Stimulated activated CD4-positive, alpha-beta T cell treated with anti-CD3 and anti-CD28 coated beads, Interleukin-2, amount 100 ng/mL, for 4 hours (primary cell): ENCODE measurements around the gene CRYGN.

Experiments
- DNase-seq: peaks from one replicate; pipeline ENCODE4 v3.0.0-alpha.2; 2020; ENCODE audit warnings: low read depth

CRYGN gene

DNA sequence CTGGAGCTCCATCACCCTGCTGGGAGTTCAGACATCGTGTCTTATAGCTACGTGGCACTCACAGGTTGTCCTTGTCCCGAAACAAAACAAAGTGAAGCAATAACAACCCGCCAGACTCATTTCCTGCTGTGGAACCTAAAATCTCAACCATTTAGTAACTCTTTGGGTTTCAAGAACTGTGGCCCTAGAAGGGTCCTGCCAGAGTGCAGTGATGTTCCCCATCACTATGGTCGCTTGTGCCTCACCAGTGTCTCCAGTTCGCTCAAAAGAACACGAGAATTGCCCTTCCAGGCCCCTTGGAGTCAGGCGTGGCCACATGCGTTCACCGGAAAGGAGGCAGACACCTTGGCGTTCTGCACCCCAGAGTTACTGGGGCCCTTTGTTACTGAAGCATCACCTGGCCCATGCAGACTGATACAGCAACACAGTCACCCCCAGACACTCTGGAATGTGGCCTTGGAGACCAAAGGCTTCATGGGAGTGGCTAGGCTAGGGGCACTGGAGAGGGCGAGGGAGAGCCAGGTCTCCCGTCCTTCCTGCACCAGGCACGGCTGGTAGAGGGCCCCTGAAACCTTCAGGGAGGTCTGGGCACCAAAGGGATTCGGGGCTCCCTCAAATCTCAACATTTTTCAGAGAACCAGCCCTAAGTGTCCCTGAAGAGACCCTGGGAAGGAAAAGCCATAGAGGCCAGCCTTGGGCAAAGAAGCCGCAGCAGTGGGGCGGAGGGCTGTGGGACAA lies 908 bp downstream of the CRYGN start:
- DNase-seq: no peak

DNA sequence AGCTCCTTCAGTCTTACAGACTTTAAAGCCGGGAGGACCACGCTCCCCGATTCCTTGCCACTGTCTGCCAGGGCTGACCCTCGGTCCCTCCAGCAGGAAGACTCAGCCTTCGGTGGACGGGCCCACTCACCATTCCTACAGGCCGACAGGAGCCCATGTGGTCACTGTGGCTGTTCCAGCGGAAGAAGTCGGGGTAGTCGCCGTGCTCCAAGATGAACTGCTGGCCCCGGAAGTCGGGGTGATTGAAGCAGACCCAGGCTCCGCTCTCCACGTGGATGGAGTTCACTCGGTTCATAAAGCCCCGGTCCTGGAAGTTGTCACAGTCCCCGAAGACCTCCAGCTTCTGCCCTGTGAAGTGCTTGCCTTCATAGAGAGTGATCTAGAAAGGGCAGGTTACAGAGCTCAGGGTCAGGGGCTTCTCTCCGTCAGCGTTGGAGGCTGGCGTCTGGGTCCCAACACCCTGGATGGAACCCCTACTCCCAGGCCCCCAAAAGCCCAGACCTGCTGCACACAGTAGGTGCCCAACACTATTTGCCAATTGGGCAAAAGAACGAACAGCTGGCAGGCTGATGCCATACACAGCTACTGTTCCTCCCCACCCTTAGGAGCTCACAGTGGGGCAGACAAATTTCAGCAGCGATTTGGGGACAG lies 1.9 kb downstream of the CRYGN start:
- DNase-seq: no peak

DNA sequence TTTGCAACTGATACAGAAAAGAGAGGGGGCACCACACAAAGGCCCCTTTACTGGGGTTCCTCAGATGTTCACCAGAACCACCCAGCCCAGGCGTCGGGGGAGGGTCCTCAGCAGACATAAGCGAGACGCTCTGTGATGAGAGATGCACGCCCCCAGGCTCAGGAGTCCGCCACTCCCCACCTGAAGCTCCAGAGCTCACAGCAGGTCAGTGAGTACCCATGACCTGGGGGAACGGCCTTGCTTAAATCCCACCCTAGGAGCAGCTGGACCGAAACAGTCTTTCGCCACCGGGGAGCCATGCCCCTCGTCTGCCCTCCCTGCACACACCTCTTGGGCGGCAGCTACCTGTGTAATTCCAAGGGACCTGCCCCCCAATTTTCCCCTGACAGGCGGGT lies 2.8 kb downstream of the CRYGN start:
- DNase-seq: no peak

DNA sequence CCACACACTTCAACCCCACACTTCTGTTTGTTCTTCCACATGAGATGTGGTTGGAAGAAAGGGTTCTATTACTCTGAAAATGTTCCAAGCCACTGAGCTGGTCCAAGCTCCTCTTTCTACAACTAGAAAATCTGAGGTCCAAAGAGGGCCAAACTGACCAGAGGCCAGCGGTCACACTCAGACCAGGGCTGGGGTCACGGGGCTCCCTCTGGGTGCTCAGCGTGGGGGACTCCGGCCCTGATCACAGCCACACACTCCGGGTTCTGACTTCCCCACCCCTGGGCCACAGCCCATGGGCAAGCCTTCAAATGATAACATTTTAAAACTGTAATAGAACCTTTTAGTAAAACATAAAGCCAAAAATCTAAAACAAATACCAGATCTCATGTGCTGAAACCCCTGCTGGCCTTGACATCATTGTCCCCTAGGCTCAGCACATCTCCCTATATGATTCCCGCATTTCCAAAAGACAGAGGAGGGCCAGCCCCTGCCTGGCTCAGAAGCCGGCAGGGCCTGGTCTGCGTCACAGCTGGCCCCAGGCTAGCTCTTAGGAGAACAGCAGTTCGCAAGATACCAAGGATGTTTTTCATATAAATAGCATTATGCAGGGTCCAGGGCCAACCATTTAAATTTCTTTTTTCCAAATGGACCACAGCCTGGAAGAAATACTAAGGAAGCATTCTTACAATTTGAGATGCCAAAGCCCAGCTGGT lies 3.3 kb downstream of the CRYGN start:
- DNase-seq: no peak

DNA sequence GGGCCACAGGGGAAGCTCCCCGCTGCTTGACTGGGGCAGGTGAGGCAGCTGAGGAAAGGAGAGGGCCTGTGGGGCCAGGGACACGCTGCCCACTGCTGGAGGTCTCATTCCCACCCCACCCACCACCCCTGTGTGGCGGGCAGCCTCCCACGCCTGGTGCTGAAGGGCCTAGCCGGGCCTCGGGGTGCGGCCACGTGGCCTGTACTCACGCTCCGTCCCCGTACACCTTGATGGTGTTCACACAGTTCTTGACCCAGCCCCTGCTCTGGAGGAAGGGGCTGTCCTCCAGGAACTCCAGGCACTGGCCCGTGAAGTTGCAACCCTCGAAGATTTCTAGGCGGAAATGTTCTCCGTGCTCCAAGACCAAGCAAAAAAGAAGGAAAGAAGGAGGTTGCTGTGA lies 4.0 kb downstream of the CRYGN start:
- no peak for DNase-seq

DNA sequence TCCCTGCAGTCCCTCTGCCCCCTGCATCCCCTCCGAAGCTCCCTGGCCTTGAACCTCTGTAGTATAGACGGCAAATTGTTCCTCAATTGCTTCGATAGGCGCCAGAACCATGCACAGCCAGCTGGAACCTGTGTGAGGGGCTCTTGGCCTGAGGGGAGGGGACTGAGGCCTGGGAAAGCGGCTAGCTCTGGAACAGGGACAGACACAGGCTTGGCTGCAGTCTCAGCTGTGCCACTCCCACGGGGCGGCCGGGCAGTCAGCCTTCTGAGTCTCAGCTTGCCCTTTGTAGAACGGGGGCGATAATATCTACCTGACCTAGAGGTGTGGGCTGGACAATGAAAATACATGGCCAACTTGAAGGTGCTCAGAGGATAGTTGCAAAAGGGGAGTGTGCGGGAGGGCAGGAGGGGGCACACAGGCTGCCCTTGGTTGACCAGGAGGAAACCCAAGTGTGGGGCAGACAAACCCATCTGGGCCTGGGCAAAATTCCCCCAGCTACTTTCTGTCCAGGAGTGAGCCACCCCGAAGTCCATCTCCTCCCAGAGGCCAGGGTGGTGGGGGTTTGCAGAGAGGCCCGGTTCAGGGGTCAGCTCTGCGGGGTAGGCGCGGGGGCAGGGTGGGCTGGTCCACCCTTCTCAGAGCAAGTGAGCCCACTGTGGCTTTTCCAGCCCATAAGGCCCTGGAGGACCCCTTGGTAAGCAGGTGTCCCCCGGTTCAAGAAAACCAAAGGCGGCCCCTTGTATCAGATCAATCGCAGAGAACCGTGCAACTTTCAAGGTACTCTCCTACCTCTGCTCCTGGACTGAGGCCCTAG lies 4.6 kb downstream of the CRYGN start:
- DNase-seq: no peak

DNA sequence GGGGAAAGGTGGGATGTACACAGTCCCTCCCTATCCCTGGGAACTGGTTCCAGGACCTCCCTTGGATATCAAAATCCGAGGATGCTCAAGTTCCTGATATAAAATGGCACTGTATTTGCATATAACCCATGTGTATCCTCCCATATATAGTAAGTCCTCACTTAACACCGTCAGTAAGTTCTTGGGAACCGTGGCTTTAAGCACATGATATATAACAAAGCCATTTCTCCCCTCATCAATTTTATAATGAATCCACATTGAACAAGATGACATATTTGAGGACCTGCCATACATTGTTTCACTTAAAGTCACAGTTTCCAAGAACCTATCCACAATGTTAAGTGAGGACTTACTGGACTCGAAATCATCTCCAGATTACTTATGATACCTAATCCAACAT lies 5.4 kb downstream of the CRYGN start:
- DNase-seq: no peak

DNA sequence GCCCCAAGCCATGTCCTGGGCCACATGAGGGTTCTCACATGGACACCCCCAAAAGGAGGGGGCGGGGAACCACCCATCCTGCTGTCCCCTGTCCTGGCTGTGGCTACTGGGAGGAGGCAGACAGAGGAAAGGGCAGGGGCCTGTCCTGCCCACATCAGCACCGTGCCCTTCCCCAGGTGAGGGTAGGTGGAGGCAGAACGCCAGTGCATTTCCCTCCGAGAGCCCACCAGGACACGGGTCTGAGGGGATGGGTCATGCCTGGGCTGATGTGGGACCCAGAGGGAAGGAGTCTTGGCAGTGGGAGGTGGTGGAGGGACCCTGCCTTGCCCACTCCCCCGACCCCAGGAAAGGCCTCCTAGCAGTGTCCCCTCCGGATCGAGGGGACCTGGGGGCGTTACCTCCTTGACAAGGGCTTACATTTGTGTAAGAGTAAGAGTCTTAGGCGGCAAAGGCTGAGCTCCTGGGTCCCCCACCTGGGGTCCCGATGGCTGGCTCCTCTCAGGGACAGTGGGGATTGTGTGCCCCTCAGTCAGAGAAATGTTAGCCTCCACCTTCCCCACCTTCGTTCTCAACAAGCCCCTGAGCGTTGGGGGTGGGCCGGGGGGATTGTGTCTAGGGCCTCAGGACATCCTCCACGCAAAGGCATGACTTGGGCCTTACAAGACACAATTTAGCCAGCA lies 6.1 kb downstream of the CRYGN start:
- no peak for DNase-seq

DNA sequence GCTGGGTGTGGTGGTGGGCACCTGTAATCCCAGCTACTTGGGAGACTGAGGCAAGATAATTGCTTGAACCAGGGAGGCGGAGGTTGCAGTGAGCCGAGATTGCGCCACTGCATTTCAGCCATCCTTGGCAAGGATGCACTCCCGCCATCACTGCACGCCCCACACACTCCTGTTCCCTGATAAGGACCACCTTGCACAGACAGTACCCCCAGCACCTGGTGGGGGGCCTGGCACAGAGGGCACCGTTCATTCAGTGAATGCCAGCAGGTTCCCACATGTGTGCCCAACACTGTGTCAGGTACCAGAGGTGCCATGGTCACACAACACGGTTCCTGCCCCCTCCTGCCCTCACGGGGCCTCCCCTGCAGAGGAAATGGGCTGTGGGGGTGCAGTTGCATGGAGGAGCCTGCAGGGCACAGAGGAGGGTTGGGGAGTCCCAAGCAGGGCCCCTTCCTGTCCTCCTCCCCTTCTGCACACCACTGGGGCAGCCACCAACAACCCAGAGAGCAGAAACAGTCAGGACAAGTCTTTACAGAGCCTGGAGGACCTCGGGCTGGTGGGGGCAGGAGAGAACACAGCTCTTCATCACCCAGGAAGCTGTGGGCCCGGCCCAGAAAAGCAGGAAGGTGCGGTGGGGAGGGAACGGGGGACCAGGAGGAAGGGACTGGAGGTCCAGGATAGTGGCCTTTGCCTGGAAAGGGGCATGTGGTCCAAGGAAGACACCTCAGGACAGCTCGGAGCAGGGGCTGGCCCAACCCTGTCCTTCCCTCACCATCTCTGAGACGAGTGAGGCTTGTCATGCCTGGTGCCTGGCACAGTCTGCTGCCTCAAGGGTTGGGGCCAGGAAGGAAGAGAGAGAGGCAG lies 7.1 kb downstream of the CRYGN start:
- DNase-seq: no peak

DNA sequence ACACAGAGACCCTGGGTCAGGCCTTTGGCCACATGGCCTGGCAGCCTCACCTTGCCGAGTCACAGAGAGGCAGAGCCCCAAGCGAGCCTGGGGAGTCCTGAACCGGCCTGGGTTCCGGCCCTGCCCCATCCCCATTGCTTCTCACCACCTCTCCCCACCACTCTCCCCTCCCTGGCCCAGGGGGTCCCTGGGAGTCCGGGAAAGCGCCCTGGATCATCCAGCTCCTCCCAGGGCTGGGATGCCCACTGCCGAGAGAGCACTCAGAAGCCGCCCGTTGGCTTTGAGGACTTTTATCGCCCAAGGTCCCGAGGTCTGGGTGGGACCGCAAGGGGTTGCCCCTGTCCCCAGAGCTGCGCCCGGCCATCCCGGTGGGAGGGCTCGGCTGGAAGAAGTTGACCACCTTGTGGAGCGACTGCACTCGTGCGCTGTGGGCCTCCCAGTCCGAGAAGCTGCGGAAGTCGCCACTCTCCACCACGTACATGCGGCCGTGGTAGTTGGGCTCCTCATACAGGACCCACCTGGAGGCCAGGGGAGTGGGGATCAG lies 8.1 kb downstream of the CRYGN start:
- no peak for DNase-seq

DNA sequence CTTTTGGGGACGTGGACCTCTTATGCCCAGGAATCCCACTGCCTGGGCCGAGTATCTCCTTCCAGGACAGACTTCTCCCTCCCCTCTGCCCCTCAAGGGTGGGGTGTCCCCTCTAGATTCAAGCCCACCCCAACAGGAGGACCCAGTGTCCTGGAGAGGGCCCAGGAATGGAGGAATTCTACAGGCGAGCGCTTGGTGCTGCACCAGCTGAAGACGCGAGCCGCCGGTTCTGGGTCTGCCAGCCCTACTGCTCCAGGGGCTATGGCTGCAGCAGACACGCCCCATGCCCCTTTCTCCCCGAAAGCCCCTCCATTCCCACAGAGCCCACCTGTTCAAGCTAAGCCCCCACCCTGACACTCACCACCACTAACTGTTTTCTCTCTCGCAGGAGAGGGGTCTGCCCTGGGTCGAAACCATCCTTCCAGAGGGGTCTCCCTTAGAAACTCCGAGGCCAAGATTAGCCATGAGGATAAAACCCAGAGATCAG lies 8.6 kb downstream of the CRYGN start:
- DNase-seq: no peak

DNA sequence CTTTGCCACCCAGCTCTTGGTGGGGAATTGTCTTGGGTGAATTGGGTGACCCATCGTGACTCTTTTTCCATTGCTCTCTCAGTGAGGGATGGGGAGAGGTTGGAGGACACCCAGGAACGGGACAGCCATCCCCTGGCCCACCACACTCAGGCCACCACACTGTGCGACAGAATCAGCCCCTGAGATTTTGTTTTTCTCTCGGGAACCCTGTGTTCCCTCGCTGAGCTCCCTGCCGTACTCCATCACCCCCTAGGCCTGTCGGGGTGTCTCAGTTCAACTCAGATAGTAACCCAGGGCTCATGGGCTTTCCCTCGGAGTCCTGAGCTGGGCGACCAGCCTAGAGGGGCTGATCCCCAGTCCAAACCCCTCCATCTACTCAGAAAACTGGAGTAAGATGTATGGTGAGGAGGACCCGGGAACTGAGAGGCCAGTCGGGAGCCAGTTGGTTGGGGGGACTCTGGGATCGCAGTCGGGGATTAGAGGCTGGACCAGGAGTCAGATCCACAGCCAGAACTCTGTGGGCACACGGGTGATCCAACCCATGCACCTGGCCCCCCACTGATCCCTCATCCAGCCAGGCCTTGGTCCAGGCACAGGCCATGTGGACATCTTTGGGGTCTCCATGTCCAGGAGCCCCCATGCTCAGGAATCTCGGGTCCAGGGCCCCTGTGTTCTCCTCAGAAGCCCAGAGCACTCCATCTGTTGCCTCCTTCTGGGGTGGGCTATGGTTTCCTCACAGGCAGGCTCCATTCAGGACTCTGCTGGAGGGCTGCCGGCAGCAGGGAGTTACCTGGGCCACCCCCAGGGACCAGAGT lies 9.3 kb downstream of the CRYGN start:
- no peak for DNase-seq

DNA sequence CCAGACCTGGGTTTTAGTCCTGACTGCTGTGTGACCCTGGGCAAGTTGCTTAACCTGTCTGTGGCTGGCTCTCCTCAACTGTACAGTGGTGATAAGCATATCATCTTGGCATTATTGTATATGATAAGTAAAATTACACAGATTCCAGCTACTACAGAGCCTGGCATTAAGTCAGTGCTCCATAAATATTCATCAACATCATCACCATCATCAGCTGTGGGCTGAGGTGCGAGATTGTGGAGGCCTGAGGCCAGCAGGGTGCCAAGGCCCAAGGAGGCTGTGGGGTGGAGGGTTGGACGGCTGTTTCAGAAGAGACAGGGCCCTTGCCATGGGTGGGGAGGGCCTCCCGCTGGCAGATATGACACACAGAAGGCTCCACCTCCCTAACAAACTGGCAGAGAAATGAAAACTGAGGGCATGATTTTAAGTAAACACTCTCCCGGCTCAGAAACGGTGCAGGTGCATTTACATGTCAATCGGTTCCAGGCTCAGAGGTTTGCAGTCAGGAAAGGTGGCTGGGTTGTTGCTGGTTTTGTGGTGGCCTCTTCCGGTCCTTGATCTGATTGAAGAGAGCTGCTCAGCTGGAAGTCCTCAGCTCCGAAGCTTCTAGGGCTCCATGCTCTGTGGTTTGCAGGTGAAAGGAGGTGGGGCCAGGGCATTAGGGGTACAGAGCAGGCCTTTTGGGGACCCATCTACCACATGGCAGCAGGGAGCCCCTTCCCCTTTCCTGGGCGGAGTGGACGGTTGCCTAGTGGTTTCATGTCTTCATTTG lies 10.2 kb downstream of the CRYGN start:
- no peak for DNase-seq

DNA sequence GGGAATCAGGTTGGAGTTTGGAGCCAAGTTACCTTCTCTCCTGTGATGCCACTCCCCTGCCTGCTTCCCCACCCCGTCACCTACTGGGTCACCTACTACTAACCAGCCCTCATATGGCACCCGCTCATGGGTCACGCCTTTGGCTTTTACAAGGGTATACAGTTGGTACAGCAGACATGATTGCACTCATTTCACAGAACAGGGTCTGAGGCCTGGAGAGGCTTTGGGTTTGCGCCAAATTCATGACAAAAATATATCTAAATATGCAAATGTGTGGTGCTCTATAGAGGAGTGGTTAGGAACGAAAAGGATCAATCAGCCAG lies 10.7 kb downstream of the CRYGN start:
- DNase-seq: no peak

DNA sequence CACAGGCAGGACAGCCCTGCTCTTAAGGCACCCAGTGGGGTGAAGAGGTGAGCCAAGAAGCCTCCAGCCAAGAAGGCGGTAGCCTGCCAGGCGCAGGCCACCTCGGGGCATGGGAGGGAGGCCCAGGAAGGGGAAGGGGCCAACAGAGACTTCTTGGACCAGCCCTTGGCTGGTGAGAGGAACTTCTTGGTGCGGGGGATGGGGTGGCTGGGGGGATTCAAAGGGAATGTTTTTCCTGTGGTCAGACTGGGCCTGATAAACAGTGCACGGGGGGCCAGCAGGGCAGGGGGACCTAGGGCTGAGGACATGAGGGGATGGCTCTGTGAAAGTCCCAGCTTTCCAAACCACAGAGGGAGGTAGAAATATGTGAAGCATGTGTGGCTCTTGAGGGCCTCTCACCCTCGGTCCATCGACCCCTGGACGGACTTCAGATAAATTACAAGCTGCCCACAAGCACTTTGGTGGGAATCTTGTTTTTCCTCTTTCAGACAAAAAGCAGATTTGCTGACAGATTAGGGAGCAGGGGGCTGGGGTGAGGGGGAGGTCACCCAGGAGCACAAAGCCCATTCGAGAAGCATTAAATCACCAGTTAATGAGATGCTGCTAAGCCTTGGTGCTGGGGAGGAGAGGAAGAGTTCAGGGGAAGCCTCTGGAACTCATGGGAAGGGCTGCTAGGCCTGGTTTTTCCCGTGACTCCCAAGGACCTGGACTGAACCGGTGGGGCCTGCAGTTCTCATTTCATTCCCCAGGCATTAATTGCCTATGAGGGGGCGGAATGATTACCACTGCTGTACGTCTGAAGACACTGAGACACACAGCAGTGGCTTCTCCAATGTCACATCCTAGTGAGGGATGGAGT lies 11.3 kb downstream of the CRYGN start:
- DNase-seq: no peak

DNA sequence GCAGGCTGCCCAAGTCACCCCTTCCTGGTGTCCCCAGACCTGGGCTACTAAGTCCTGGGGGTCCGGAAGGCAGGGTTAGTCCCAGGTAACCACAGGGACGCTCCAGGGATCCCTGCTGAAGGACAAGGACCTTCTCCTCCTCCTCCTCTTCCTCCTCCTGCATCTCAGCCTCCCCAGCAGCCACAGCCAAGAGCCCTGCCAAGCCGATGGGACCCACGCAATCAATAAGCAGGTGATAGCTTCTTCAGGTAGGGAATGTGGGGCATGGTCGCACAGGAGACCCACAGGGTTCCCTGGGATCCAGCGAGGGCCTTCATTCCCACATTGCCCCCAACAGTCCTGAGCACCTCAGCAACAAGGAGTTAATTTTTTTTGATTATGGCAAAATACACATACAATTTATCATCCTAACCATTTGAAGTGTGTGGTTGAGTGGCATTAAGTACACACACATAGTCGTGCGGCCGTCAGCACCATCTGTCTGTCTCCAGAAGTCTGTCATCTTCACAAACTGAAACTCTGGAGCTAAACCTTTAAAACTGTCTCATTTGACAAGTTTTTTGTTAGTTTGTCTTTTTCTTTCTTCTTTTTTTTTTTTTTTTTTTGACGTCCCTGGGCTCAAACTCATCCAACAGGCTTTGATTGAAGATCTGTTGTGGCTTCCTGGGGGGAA lies 12.1 kb downstream of the CRYGN start:
- DNase-seq: no peak

DNA sequence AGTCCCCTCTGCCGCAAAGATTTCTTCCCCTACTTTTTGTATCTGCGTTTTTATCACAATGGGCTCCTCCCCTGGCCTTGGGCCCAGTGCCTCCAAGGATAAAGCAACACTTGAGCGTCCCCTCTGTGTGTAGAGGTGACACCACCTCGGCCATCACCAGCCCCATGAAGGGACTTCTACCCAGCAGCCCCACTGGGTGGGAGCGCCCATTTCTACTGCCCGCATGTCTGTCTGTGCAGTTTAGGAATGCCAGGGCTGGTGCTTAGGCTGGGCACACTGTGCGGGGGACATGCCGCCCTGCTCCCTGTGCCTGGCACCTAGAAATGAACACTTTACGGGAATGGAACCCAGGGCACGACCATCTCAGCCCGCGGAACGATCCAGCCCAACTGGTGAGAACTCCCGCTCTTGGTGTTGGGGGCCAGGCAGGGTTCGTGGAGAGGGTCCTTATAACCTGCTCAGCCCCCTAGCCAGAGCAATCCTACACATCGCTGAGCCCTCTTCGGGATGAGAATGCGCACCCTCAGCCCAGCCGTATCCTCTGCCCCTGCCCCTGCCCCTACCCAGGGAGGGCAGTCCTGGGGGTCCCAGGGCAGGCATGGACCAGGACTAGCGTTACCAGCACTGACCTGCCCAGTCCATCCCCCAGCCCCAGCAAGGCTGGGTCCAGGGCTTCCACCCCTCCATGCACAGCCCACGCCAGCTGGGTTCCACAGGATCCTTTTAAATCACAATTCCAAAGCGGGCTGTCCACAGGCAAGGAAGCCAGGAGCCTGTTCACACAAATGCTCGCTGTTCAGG lies 12.8 kb downstream of the CRYGN start:
- no peak for DNase-seq
